ENCODE measurements around the gene RAD51B. TPM values are rescaled to one million over a fixed set of nuclear protein-coding genes. Genes with fewer than 3 reads are reported as not detected.

The RAD51B gene
- total and polyA plus RNA-seq, 2 donors = 6.2 to 92.9 TPM

- no peak for DNase-seq (ENCODE audit: extremely low spot score)
- no peak overlapping the region for H3K4me3 ChIP-seq (ENCODE audit: low read depth, low read length)
- no peak overlapping the region for H3K27ac ChIP-seq (ENCODE audit: low read depth)
- H3K36me3 ChIP-seq (ENCODE audit: insufficient read depth) = no peaks in the 10 kb centered on the region
- 79% methylated on average over 5 of the region's 5 CpGs for WGBS
- H3K4me1 ChIP-seq (ENCODE audit: insufficient read depth) = no peaks in the 10 kb centered on the region
These were observed 888.8 kb downstream of the RAD51B start for GRCh38 chr14:68708343-68708742.

GRCh38 chr14:68709007-68709406 lies 889.4 kb downstream of the RAD51B start:
- Histone ChIP-seq H3K36me3 (ENCODE audit: insufficient read depth) (no peaks in the 10 kb centered on the region), H3K4me3 (ENCODE audit: low read depth, low read length) (no peak overlapping the region), H3K27ac (ENCODE audit: low read depth) (no peak overlapping the region), H3K4me1 (ENCODE audit: insufficient read depth) (no peaks in the 10 kb centered on the region)
- no peak for DNase-seq (ENCODE audit: extremely low spot score)
- WGBS = 92% methylated on average over 2 of the region's 2 CpGs

- no peak overlapping the region for H3K4me3 ChIP-seq (ENCODE audit: low read depth, low read length)
- WGBS = 94% methylated on average over 6 of the region's 6 CpGs
- no peaks in the 10 kb centered on the region for H3K36me3 ChIP-seq (ENCODE audit: insufficient read depth)
- H3K4me1 ChIP-seq (ENCODE audit: insufficient read depth) = no peaks in the 10 kb centered on the region
- H3K27ac ChIP-seq (ENCODE audit: low read depth) = no peak overlapping the region
- no peak for DNase-seq (ENCODE audit: extremely low spot score)
These were observed 891.2 kb downstream of the RAD51B start for GRCh38 chr14:68710776-68711175.

GRCh38 chr14:68711561-68712309 lies 892.2 kb downstream of the RAD51B start:
- H3K4me1 ChIP-seq (ENCODE audit: insufficient read depth) = no peaks in the 10 kb centered on the region
- no peak for DNase-seq (ENCODE audit: extremely low spot score)
- H3K36me3 ChIP-seq (ENCODE audit: insufficient read depth) = no peaks in the 10 kb centered on the region
- H3K27ac ChIP-seq (ENCODE audit: low read depth) = no peak overlapping the region
- 89% methylated on average over 9 of the region's 9 CpGs for WGBS
- no peak overlapping the region for H3K4me3 ChIP-seq (ENCODE audit: low read depth, low read length)

GRCh38 chr14:68712703-68713370 lies 893.3 kb downstream of the RAD51B start:
- DNase-seq (ENCODE audit: extremely low spot score) = no peak
- Histone ChIP-seq H3K36me3 (ENCODE audit: insufficient read depth) (no peaks in the 10 kb centered on the region), H3K4me1 (ENCODE audit: insufficient read depth) (no peaks in the 10 kb centered on the region), H3K27ac (ENCODE audit: low read depth) (no peak overlapping the region), H3K4me3 (ENCODE audit: low read depth, low read length) (no peak overlapping the region)
- WGBS = 96% methylated on average over 15 of the region's 15 CpGs

- no peak overlapping the region for H3K4me3 ChIP-seq (ENCODE audit: low read depth, low read length)
- H3K27ac ChIP-seq (ENCODE audit: low read depth) = no peak overlapping the region
- no peak for DNase-seq (ENCODE audit: extremely low spot score)
- H3K4me1 ChIP-seq (ENCODE audit: insufficient read depth) = no peaks in the 10 kb centered on the region
- 77% methylated on average over 7 of the region's 7 CpGs for WGBS
- H3K36me3 ChIP-seq (ENCODE audit: insufficient read depth) = no peaks in the 10 kb centered on the region
These were observed 894.2 kb downstream of the RAD51B start for GRCh38 chr14:68713782-68714181.

- Histone ChIP-seq H3K4me3 (ENCODE audit: low read depth, low read length) (no peak overlapping the region), H3K27ac (ENCODE audit: low read depth) (no peak overlapping the region), H3K36me3 (ENCODE audit: insufficient read depth) (no peaks in the 10 kb centered on the region), H3K4me1 (ENCODE audit: insufficient read depth) (no peaks in the 10 kb centered on the region)
- 89% methylated on average over 7 of the region's 7 CpGs for WGBS
- no peak for DNase-seq (ENCODE audit: extremely low spot score)
These were observed 895.7 kb downstream of the RAD51B start for GRCh38 chr14:68714991-68715924.

GRCh38 chr14:68716698-68717097 lies 897.1 kb downstream of the RAD51B start:
- Histone ChIP-seq H3K27ac (ENCODE audit: low read depth) (no peak overlapping the region), H3K36me3 (ENCODE audit: insufficient read depth) (no peaks in the 10 kb centered on the region), H3K4me1 (ENCODE audit: insufficient read depth) (no peaks in the 10 kb centered on the region), H3K4me3 (ENCODE audit: low read depth, low read length) (no peak overlapping the region)
- 93% methylated on average over 4 of the region's 4 CpGs for WGBS
- DNase-seq (ENCODE audit: extremely low spot score) = no peak

- DNase-seq (ENCODE audit: extremely low spot score) = no peak
- no peaks in the 10 kb centered on the region for H3K4me1 ChIP-seq (ENCODE audit: insufficient read depth)
- WGBS = 92% methylated on average over 8 of the region's 8 CpGs
These were observed 898.7 kb downstream of the RAD51B start for GRCh38 chr14:68718023-68718990.

GRCh38 chr14:68719634-68720384 lies 900.2 kb downstream of the RAD51B start:
- WGBS = 92% methylated on average over 5 of the region's 5 CpGs

More at GRCh38 chr14:68718023-68718990, 898.7 kb downstream of the RAD51B start:
- no peak overlapping the region for H3K27ac ChIP-seq (ENCODE audit: low read depth)
- H3K36me3 ChIP-seq (ENCODE audit: insufficient read depth) = no peaks in the 10 kb centered on the region
- H3K4me3 ChIP-seq (ENCODE audit: low read depth, low read length) = no peak overlapping the region

GRCh38 chr14:68722186-68722585 lies 902.6 kb downstream of the RAD51B start:
- no peaks in the 10 kb centered on the region for H3K36me3 ChIP-seq (ENCODE audit: insufficient read depth)
- no peak for DNase-seq (ENCODE audit: extremely low spot score)
- no peak overlapping the region for H3K27ac ChIP-seq (ENCODE audit: low read depth)
- H3K4me1 ChIP-seq (ENCODE audit: insufficient read depth) = no peaks in the 10 kb centered on the region
- 72% methylated on average over 2 of the region's 2 CpGs for WGBS
- no peak overlapping the region for H3K4me3 ChIP-seq (ENCODE audit: low read depth, low read length)

More at GRCh38 chr14:68719634-68720384, 900.2 kb downstream of the RAD51B start:
- H3K27ac ChIP-seq (ENCODE audit: low read depth) = no peak overlapping the region
- no peaks in the 10 kb centered on the region for H3K4me1 ChIP-seq (ENCODE audit: insufficient read depth)
- H3K36me3 ChIP-seq (ENCODE audit: insufficient read depth) = no peaks in the 10 kb centered on the region
- no peak overlapping the region for H3K4me3 ChIP-seq (ENCODE audit: low read depth, low read length)
- DNase-seq (ENCODE audit: extremely low spot score) = no peak

- H3K4me3 ChIP-seq (ENCODE audit: low read depth, low read length) = no peak overlapping the region
- no peaks in the 10 kb centered on the region for H3K36me3 ChIP-seq (ENCODE audit: insufficient read depth)
- WGBS = 97% methylated on average over 5 of the region's 5 CpGs
- no peak overlapping the region for H3K27ac ChIP-seq (ENCODE audit: low read depth)
- DNase-seq (ENCODE audit: extremely low spot score) = no peak
- H3K4me1 ChIP-seq (ENCODE audit: insufficient read depth) = no peaks in the 10 kb centered on the region
These were observed 903.5 kb downstream of the RAD51B start for GRCh38 chr14:68722968-68723566.

Measured in urinary bladder (tissue), 4 donors.